HepG2 (cell line): Measurements from ENCODE around the gene TMEM19. TPM values are rescaled to one million over a fixed set of nuclear protein-coding genes. Genes with fewer than 3 reads are reported as not detected.
A peak's percentile ranks its signal among the peaks of the same experiment; 100 is the strongest.

Experiments used
- CENPX ChIP-seq: sonication (generic); formaldehyde crosslinking; IDR thresholded peaks from 2 replicates; pipeline ENCODE4 v1.9.0; 2021; ENCODE audit warnings: mild to moderate bottlenecking, missing genetic modification reagents, moderate library complexity
- GATA4 ChIP-seq: sonication (generic); IDR thresholded peaks from 2 replicates; pipeline ENCODE4 v1.6.1; 2016; ENCODE audit warnings: antibody characterized with exemption, low read depth, borderline replicate concordance
- KDM1A ChIP-seq: IDR thresholded peaks from 2 replicates; pipeline ENCODE4 v1.6.1; 2016; ENCODE audit warnings: missing compliant biosample characterization
- MEIS2 ChIP-seq: sonication (generic); formaldehyde crosslinking; IDR thresholded peaks from 2 replicates; pipeline ENCODE4 v1.9.0; 2021; ENCODE audit warnings: mild to moderate bottlenecking, missing genetic modification reagents
- NFRKB ChIP-seq: fragments of 450-650 bp; IDR thresholded peaks from 2 replicates; pipeline ENCODE4 v1.6.1; 2017
- NR2C2 ChIP-seq: sonication (generic); formaldehyde crosslinking; IDR thresholded peaks from 2 replicates; pipeline ENCODE4 v1.4.0; 2020; ENCODE audit warnings: missing genetic modification reagents, mild to moderate bottlenecking, moderate library complexity, borderline replicate concordance
- PITX1 ChIP-seq: sonication (generic); formaldehyde crosslinking; IDR thresholded peaks from 2 replicates; pipeline ENCODE4 v1.5.1; 2020; ENCODE audit warnings: mild to moderate bottlenecking, missing genetic modification reagents
- SALL2 ChIP-seq: sonication (generic); formaldehyde crosslinking; IDR thresholded peaks from 2 replicates; pipeline ENCODE4 v1.8.1; 2023; ENCODE audit warnings: mild to moderate bottlenecking, missing genetic modification reagents, inconsistent platforms
- SIX4 ChIP-seq: sonication (generic); formaldehyde crosslinking; IDR thresholded peaks from 2 replicates; pipeline ENCODE4 v1.4.0; 2020; ENCODE audit warnings: missing genetic modification reagents
- TEAD3 ChIP-seq: optimal IDR thresholded peaks from 2 replicates; pipeline ENCODE3; 2016; ENCODE audit warnings: borderline replicate concordance
- ZNF143 ChIP-seq: sonication (generic); formaldehyde crosslinking; IDR thresholded peaks from 2 replicates; pipeline ENCODE4 v1.4.0; 2020; ENCODE audit warnings: missing genetic modification reagents
- ZNF160 ChIP-seq: sonication (generic); formaldehyde crosslinking; IDR thresholded peaks from 2 replicates; pipeline ENCODE4 v1.8.0; 2022; ENCODE audit warnings: mild to moderate bottlenecking, inconsistent platforms, missing genetic modification reagents
- ZNF333 ChIP-seq: sonication (generic); formaldehyde crosslinking; IDR thresholded peaks from 2 replicates; pipeline ENCODE4 v1.4.0; 2020; ENCODE audit warnings: mild to moderate bottlenecking, missing genetic modification reagents, borderline replicate concordance
- ZNF335 ChIP-seq: sonication (generic); formaldehyde crosslinking; IDR thresholded peaks from 2 replicates; pipeline ENCODE4 v1.4.0; 2020; ENCODE audit warnings: missing genetic modification reagents
- ZNF446 ChIP-seq: sonication (generic); formaldehyde crosslinking; IDR thresholded peaks from 2 replicates; pipeline ENCODE4 v1.5.0; 2020; ENCODE audit warnings: mild to moderate bottlenecking, missing genetic modification reagents
- ZNF501 ChIP-seq: sonication (generic); formaldehyde crosslinking; IDR thresholded peaks from 2 replicates; pipeline ENCODE4 v1.5.1; 2020; ENCODE audit warnings: mild to moderate bottlenecking, moderate library complexity, missing genetic modification reagents
- ZNF510 ChIP-seq: sonication (generic); formaldehyde crosslinking; IDR thresholded peaks from 2 replicates; pipeline ENCODE4 v1.4.0; 2020; ENCODE audit warnings: low read depth, mild to moderate bottlenecking, missing genetic modification reagents
- ZNF670 ChIP-seq: sonication (generic); formaldehyde crosslinking; IDR thresholded peaks from 2 replicates; pipeline ENCODE4 v1.8.0; 2022; ENCODE audit warnings: mild to moderate bottlenecking, missing genetic modification reagents, borderline replicate concordance
- ZNF792 ChIP-seq: IDR thresholded peaks from 2 replicates; pipeline ENCODE4 v1.6.1; 2016
- ZNF850 ChIP-seq: sonication (generic); formaldehyde crosslinking; conservative IDR thresholded peaks from 2 replicates; pipeline ENCODE4 v1.9.0; 2021; ENCODE audit warnings: mild to moderate bottlenecking, missing genetic modification reagents
- ZNF878 ChIP-seq: sonication (generic); formaldehyde crosslinking; IDR thresholded peaks from 2 replicates; pipeline ENCODE4 v1.8.1; 2023; ENCODE audit warnings: mild to moderate bottlenecking, missing genetic modification reagents, moderate library complexity
- polyA plus RNA-seq, 8 experiments: library from polyadenylated mRNA; depleted of rRNA in 3 of 8; stranded (reverse) in 7 of 8; unstranded in 1 of 8; fragments of >200 nt; fragmentation: Illumina TruSeq in 4 of 8; extraction: Trizol in 4 of 8; gene quantifications; 2 replicates each; pipeline versions ENCODE4 v1.2.1 to v1.2.3, GENCODE V29; 2011 to 2016; ENCODE audit warnings: low read depth in 4 of 8, missing spikeins in 1 of 8, mixed read lengths in 1 of 8; ENCODE audit not compliant: insufficient read depth in 1 of 8
- total RNA-seq, 5 experiments: library from RNA; depleted of rRNA; stranded (reverse); fragments of >200 nt; fragmentation: Illumina TruSeq; extraction: Trizol; gene quantifications; 2 replicates each; pipeline ENCODE4 v1.2.3, GENCODE V29; 2016; ENCODE audit warnings: low read depth in 1 of 5
- TF ChIP-seq, protein P1 (sequence below): sonication (generic); formaldehyde crosslinking; conservative IDR thresholded peaks from 2 replicates; pipeline ENCODE4 v1.4.0; 2020; ENCODE audit warnings: missing genetic modification reagents
- TF ChIP-seq, protein P2 (sequence below): sonication (generic); formaldehyde crosslinking; IDR thresholded peaks from 2 replicates; pipeline ENCODE4 v1.5.0; 2020; ENCODE audit warnings: missing genetic modification reagents, mild to moderate bottlenecking, borderline replicate concordance
- TF ChIP-seq, protein P3 (sequence below): IDR thresholded peaks from 2 replicates; pipeline ENCODE4 v1.6.1; 2012; ENCODE audit warnings: low read depth, low read length, improper control_type of control experiment
- TF ChIP-seq, protein P4 (sequence below): sonication (generic); formaldehyde crosslinking; conservative IDR thresholded peaks from 2 replicates; pipeline ENCODE4 v1.4.0; 2020; ENCODE audit warnings: missing genetic modification reagents

The TMEM19 gene
- total and polyA plus RNA-seq, 2 of the 13 experiments (the other 11 are each of a cell fraction or from before 2014, with no cell fraction given): 16.9 to 22.5 TPM

DNA sequence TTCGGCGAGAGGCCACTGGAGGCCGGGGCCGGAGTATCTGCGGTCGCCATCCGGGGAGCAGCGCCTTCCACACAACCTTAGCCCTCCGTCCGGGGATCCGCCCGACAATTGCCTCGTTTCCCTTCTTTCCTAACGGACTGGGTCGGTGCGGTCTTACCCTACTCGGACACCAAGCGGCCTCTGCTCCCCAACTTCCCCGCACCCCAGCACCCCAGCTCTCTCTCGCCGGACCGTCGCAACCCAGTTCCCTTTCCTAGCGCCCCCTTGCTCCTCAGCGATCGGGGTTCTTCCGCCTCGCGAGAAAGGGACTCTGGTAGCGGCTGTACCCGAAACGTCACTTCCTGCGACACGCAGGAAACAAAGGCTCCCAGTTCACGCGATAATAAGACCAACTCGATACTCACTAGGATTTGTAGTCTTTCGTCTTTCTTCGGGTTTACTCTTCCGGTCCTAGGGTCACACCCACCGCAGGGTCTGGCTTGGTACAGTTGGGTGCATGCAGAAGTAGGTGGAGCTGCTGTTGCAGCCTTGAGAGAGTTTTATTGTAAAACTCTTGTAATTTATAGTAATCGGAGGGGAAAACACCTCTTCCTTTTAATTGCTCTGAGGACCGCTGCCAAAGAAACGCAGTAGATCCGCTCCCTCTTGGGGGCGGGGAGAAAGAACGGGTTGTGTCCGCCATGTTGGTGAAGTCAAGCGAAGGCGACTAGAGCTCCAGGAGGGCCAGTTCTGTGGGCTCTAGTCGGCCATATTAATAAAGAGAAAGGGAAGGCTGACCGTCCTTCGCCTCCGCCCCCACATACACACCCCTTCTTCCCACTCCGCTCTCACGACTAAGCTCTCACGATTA is 22.1 kb upstream of the TMEM19 start, which contains the start of the genes THAP2 and ZFC3H1 (continued):
- no peak for TF ChIP-seq ZNF850 (CRISPR knock-in tag)
- no peak for TF ChIP-seq ZNF446 (CRISPR knock-in tag)
- TF ChIP-seq, protein P1, sequence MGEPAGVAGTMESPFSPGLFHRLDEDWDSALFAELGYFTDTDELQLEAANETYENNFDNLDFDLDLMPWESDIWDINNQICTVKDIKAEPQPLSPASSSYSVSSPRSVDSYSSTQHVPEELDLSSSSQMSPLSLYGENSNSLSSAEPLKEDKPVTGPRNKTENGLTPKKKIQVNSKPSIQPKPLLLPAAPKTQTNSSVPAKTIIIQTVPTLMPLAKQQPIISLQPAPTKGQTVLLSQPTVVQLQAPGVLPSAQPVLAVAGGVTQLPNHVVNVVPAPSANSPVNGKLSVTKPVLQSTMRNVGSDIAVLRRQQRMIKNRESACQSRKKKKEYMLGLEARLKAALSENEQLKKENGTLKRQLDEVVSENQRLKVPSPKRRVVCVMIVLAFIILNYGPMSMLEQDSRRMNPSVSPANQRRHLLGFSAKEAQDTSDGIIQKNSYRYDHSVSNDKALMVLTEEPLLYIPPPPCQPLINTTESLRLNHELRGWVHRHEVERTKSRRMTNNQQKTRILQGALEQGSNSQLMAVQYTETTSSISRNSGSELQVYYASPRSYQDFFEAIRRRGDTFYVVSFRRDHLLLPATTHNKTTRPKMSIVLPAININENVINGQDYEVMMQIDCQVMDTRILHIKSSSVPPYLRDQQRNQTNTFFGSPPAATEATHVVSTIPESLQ (CRISPR knock-in tag): 0 out of 2 replicates have a peak, but pooled peaks have one; percentile 23
- peak; percentile 50; the same call in 1 of the 2 replicates for TF ChIP-seq ZNF501 (CRISPR knock-in tag)
- TF ChIP-seq ZNF160 (CRISPR knock-in tag): no peak
- TF ChIP-seq, protein P2, sequence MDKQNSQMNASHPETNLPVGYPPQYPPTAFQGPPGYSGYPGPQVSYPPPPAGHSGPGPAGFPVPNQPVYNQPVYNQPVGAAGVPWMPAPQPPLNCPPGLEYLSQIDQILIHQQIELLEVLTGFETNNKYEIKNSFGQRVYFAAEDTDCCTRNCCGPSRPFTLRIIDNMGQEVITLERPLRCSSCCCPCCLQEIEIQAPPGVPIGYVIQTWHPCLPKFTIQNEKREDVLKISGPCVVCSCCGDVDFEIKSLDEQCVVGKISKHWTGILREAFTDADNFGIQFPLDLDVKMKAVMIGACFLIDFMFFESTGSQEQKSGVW (CRISPR knock-in tag): no peak
- TF ChIP-seq, protein P3, sequence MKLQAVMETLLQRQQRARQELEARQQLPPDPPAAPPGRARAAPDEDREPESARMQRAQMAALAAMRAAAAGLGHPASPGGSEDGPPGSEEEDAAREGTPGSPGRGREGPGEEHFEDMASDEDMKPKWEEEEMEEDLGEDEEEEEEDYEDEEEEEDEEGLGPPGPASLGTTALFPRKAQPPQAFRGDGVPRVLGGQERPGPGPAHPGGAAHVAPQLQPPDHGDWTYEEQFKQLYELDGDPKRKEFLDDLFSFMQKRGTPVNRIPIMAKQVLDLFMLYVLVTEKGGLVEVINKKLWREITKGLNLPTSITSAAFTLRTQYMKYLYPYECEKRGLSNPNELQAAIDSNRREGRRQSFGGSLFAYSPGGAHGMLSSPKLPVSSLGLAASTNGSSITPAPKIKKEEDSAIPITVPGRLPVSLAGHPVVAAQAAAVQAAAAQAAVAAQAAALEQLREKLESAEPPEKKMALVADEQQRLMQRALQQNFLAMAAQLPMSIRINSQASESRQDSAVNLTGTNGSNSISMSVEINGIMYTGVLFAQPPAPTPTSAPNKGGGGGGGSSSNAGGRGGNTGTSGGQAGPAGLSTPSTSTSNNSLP: peak; percentile 24; the same call in 1 of the 2 replicates
- TF ChIP-seq KDM1A (CRISPR knock-in tag): no peak
- TF ChIP-seq SALL2 (CRISPR knock-in tag): no peak
- TF ChIP-seq NFRKB: peak; percentile 96
- TF ChIP-seq SIX4 (CRISPR knock-in tag): peak; percentile 60; the same call in 1 of the 2 replicates
- TF ChIP-seq ZNF792 (CRISPR knock-in tag): peak; percentile 45; the same call in 1 of the 2 replicates
- TF ChIP-seq ZNF510: no peak
- peak; percentile 67; the same call in 1 of the 2 replicates for TF ChIP-seq ZNF878
- TF ChIP-seq, protein P4, sequence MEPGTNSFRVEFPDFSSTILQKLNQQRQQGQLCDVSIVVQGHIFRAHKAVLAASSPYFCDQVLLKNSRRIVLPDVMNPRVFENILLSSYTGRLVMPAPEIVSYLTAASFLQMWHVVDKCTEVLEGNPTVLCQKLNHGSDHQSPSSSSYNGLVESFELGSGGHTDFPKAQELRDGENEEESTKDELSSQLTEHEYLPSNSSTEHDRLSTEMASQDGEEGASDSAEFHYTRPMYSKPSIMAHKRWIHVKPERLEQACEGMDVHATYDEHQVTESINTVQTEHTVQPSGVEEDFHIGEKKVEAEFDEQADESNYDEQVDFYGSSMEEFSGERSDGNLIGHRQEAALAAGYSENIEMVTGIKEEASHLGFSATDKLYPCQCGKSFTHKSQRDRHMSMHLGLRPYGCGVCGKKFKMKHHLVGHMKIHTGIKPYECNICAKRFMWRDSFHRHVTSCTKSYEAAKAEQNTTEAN (CRISPR knock-in tag): no peak
- peak; percentile 10; the same call in 1 of the 2 replicates for TF ChIP-seq MEIS2 (CRISPR knock-in tag)
- no peak for TF ChIP-seq CENPX (CRISPR knock-in tag)
- peak; percentile 53; the same call in 1 of the 2 replicates for TF ChIP-seq ZNF670
- peak; percentile 23 for TF ChIP-seq TEAD3 (CRISPR knock-in tag)
- peak; percentile 70 for TF ChIP-seq ZNF335 (CRISPR knock-in tag)
- peak; percentile 89 for TF ChIP-seq NR2C2 (CRISPR knock-in tag)
- TF ChIP-seq GATA4: no peak; the same call in 1 of the 2 replicates
- peak; percentile 83 for TF ChIP-seq ZNF143
- peak; percentile 66; the same call in 1 of the 2 replicates for TF ChIP-seq ZNF333
- TF ChIP-seq PITX1: peak; percentile 61; the same call in 1 of the 2 replicates
